22Rv1 (cell line): ENCODE data around the gene TPSG1.

ENCODE experiments used
- ZFX ChIP-seq: fragments of 450-650 bp; IDR thresholded peaks from 2 replicates; pipeline ENCODE4 v1.6.1; 2017; ENCODE audit warnings: antibody characterized with exemption, borderline replicate concordance
- TF ChIP-seq, protein P1 (sequence below): fragments of 450-650 bp; IDR thresholded peaks from 2 replicates; pipeline ENCODE4 v1.5.1; 2017; ENCODE audit warnings: mild to moderate bottlenecking

DNA sequence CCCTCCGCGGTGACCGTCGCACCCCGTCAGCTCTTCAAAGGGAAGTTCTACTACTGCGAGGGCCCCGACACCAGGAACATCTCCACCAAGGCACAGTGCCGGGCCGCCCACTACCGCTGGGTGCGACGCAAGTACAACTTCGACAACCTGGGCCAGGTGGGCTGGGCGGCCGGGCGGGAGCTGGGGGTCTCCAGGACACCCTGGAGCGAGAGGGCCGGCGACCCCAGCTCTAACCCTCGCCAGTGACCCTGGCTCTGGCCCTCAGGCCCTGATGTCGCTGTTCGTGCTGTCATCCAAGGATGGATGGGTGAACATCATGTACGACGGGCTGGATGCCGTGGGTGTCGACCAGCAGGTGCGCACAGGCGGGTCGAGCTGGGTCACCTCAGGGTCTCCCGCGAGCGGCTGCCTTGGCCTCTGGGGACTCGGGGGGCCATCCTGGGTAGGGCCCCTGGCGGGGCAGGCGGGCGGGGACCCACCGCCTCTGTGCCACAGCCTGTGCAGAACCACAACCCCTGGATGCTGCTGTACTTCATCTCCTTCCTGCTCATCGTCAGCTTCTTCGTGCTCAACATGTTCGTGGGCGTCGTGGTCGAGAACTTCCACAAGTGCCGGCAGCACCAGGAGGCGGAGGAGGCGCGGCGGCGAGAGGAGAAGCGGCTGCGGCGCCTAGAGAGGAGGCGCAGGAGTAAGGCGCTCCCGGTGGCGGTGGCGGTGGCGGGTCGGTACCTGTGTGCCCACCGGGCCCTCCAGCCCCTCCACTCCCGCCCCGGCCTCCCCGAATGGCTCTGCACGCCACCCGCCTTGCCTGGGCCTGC, 13.4 kb downstream of the TPSG1 start:
- TF ChIP-seq, protein P1, sequence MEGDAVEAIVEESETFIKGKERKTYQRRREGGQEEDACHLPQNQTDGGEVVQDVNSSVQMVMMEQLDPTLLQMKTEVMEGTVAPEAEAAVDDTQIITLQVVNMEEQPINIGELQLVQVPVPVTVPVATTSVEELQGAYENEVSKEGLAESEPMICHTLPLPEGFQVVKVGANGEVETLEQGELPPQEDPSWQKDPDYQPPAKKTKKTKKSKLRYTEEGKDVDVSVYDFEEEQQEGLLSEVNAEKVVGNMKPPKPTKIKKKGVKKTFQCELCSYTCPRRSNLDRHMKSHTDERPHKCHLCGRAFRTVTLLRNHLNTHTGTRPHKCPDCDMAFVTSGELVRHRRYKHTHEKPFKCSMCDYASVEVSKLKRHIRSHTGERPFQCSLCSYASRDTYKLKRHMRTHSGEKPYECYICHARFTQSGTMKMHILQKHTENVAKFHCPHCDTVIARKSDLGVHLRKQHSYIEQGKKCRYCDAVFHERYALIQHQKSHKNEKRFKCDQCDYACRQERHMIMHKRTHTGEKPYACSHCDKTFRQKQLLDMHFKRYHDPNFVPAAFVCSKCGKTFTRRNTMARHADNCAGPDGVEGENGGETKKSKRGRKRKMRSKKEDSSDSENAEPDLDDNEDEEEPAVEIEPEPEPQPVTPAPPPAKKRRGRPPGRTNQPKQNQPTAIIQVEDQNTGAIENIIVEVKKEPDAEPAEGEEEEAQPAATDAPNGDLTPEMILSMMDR, result no peak
- no peak for TF ChIP-seq ZFX
